OCI-LY7 (cell line): ENCODE data around the gene KCNMA1. TPM values are rescaled to one million over a fixed set of nuclear protein-coding genes. Genes with fewer than 3 reads are reported as not detected.

Experiments used
- BruUV-seq: library from RNA; stranded (reverse); fragments of 400-500 nt; replicated peaks from 2 replicates; lab custom pipeline; 2021; lab: Mats Ljungman, UMichigan
- CTCF ChIA-PET: fragments of 300-600 bp; sonication (Branson Sonifier 250); formaldehyde crosslinking; loops from one replicate; lab custom pipeline; 2022; ENCODE audit warnings: antibody characterized with exemption; ENCODE audit not compliant: unreplicated experiment; lab: Charles Lee
- POLR2A ChIA-PET: fragments of 300-600 bp; sonication (Branson Sonifier 250); formaldehyde crosslinking; loops from one replicate; lab custom pipeline; 2022; ENCODE audit warnings: antibody characterized with exemption; lab: Charles Lee
- DNase-seq: peaks from one replicate; pipeline ENCODE4 v3.0.0-alpha.2; 2015; ENCODE audit warnings: low spot score
- H2AFZ ChIP-seq: fragments of 200-600 bp; sonication (generic), shearing (Covaris generic); 2 replicates; pipeline ENCODE4 v1.6.1; 2014; ENCODE audit warnings: mild to moderate bottlenecking, antibody characterized with exemption, low read length, moderate library complexity
- H3K27ac ChIP-seq: fragments of 200-600 bp; sonication (generic); 2 replicates; pipeline ENCODE4 v1.5.1; 2014; ENCODE audit warnings: mixed run types, low read depth, mild to moderate bottlenecking, moderate library complexity, low read length, inconsistent platforms; ENCODE audit not compliant: poor library complexity, severe bottlenecking
- H3K36me3 ChIP-seq: fragments of 200-600 bp; sonication (generic); 2 replicates; pipeline ENCODE4 v1.6.1; 2014; ENCODE audit warnings: mild to moderate bottlenecking, antibody characterized with exemption, low read length, moderate library complexity, mixed read lengths; ENCODE audit not compliant: insufficient read depth
- H3K4me1 ChIP-seq: fragments of 200-600 bp; sonication (generic); 2 replicates; pipeline ENCODE4 v1.5.1; 2014; ENCODE audit warnings: mild to moderate bottlenecking, low read length; ENCODE audit not compliant: insufficient read depth, poor library complexity, severe bottlenecking
- H3K4me2 ChIP-seq: fragments of 200-600 bp; sonication (generic); 2 replicates; pipeline ENCODE4 v1.6.1; 2014; ENCODE audit warnings: mild to moderate bottlenecking, low read length
- H3K4me3 ChIP-seq: fragments of 200-600 bp; sonication (generic); 2 replicates; pipeline ENCODE4 v1.5.1; 2014; ENCODE audit warnings: mild to moderate bottlenecking, low read depth, low read length; ENCODE audit not compliant: poor library complexity, severe bottlenecking
- H3K79me2 ChIP-seq: fragments of 200-600 bp; sonication (generic); 2 replicates; pipeline ENCODE4 v1.6.1; 2016; ENCODE audit warnings: low read depth, mild to moderate bottlenecking, low read length, moderate library complexity, mixed read lengths; ENCODE audit not compliant: insufficient read depth
- H3K9me2 ChIP-seq: fragments of 200-600 bp; sonication (generic); 2 replicates; pipeline ENCODE4 v1.6.1; 2016; ENCODE audit warnings: mild to moderate bottlenecking, low read length, mixed read lengths; ENCODE audit not compliant: insufficient read depth
- H3K9me3 ChIP-seq: fragments of 200-600 bp; sonication (generic); 2 replicates; pipeline ENCODE4 v1.6.1; 2014; ENCODE audit warnings: mild to moderate bottlenecking, mixed run types, low read length, mixed read lengths
- H4K20me1 ChIP-seq: fragments of 200-600 bp; sonication (generic); 2 replicates; pipeline ENCODE4 v1.6.1; 2014; ENCODE audit warnings: mild to moderate bottlenecking, antibody characterized with exemption, low read length, moderate library complexity, mixed read lengths; ENCODE audit not compliant: insufficient read depth
- EZH2phosphoT487 ChIP-seq: fragments of 200-600 bp; sonication (generic); IDR thresholded peaks from 2 replicates; pipeline ENCODE4 v1.6.1; 2018; ENCODE audit warnings: low read depth, borderline replicate concordance, mild to moderate bottlenecking, mixed run types, antibody characterized with exemption, low read length, moderate library complexity, mixed read lengths
- intact Hi-C: fragments of 100-400 bp; cut with micrococcal nuclease; formaldehyde crosslinking; loops from one replicate; pipeline ENCODE4 v1.10.0; 2022; ENCODE audit not compliant: unreplicated experiment
- total RNA-seq, 2 experiments: library from RNA; depleted of rRNA in 1 of 2; stranded (reverse); fragments of >200 nt in 1 of 2; shearing (Covaris generic) in 1 of 2; gene quantifications; 2 replicates each; pipeline ENCODE4 v1.2.3, GENCODE V29; 2014 to 2022
- TF ChIP-seq, protein P1 (sequence below): fragments of 200-600 bp; sonication (generic); conservative IDR thresholded peaks from 2 replicates; pipeline ENCODE4 v1.5.1; 2014; ENCODE audit warnings: mild to moderate bottlenecking, antibody characterized with exemption, low read length, moderate library complexity, mixed read lengths

KCNMA1 gene
- total RNA-seq, 2 experiments from 2014 or later = not detected

DNA sequence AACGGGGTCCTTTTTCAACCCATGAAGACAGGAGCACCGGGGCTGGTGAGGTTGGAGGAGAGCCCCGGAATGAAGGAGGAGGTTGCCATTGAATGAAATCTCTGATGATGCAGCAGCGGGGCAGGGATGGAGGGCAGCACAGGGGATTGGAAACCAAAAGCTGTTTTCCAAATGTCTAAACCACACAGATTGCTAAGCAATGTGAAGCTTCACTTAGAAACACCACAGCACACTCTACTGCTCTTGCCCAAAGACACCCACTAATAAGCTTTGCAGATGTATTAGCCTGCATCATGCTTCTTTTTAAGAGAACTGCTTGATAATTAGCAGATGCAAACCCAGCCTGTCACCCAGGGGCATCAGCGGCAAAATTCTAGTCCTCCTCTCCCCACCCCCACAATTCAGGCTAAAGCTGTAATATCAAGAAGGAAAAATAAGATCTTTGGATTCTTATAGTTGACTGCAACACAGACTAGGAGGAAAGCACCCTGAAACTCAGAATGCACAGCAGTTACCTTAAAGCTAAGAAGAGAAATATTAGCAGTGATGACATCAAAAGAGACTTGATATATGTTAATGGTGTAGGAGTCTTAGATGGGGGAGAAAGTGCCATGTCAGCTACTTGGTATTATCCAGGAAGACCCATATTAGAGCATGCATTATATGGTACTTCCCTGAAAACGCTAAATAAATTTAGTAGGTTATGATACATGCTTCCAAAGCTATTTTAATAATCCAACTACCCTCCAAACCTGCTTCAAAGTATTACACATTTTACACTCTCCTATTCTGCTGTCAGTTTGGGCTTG lies 666.7 kb downstream of the KCNMA1 start:
- no peak for TF ChIP-seq EZH2phosphoT487
- TF ChIP-seq, protein P1, sequence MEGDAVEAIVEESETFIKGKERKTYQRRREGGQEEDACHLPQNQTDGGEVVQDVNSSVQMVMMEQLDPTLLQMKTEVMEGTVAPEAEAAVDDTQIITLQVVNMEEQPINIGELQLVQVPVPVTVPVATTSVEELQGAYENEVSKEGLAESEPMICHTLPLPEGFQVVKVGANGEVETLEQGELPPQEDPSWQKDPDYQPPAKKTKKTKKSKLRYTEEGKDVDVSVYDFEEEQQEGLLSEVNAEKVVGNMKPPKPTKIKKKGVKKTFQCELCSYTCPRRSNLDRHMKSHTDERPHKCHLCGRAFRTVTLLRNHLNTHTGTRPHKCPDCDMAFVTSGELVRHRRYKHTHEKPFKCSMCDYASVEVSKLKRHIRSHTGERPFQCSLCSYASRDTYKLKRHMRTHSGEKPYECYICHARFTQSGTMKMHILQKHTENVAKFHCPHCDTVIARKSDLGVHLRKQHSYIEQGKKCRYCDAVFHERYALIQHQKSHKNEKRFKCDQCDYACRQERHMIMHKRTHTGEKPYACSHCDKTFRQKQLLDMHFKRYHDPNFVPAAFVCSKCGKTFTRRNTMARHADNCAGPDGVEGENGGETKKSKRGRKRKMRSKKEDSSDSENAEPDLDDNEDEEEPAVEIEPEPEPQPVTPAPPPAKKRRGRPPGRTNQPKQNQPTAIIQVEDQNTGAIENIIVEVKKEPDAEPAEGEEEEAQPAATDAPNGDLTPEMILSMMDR = no peak
- Histone ChIP-seq H3K79me2 (no peaks in the 10 kb centered on the region), H3K9me3 (no peaks in the 10 kb centered on the region), H3K36me3 (no peaks in the 10 kb centered on the region), H2AFZ (no peak overlapping the region), H3K4me2 (no peak overlapping the region), H4K20me1 (no peaks in the 10 kb centered on the region), H3K4me1 (no peaks in the 10 kb centered on the region), H3K27ac (no peak overlapping the region), H3K9me2 (no peaks in the 10 kb centered on the region), H3K4me3 (no peak overlapping the region)
- no TSS peak for BruUV-seq
- no peak for DNase-seq
- ChIA-PET POLR2A (interaction anchor here (0.7 kb wide), 1 partner anchor 59 kb away, joined by 3 read pairs; no protein-coding TSS in a partner anchor), CTCF (no interaction called here)
- intact Hi-C loops = no loop called here

DNA sequence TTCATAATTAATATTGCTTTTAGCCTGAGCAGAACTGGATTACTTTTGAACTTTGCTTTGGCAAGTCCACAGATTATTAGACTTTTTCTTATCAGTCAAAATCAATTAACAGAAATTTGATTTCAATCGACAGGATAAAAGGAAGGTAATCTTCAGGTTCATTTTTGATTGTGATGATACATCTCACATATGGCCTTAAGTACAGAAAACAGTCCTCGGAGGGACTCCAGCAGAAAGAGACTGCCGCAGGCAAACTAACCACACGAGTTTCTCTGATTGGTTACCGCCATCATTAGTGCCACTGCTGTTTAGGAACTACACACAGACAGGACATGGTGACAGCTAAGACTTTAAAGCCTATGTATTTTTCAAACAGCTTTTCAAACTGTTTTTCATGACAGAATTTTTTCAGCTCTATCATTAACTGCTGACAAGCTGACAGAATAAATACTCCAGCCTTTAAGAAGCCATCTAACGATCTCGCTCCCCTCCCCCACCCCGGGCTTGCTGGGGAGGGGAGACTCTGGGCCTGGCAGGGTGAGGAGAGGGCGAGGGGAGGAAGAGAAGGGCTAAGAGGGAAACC lies 668.2 kb downstream of the KCNMA1 start:
- H3K36me3 ChIP-seq = no peaks in the 10 kb centered on the region
- no peaks in the 10 kb centered on the region for H3K9me2 ChIP-seq
- no peaks in the 10 kb centered on the region for H3K9me3 ChIP-seq
- TF ChIP-seq EZH2phosphoT487 = no peak
- TF ChIP-seq, protein P1 = no peak
- DNase-seq = no peak
- H3K4me3 ChIP-seq = no peak overlapping the region
- ChIA-PET CTCF (no interaction called here), POLR2A (no interaction called here)
- H3K27ac ChIP-seq = no peak overlapping the region
- no peaks in the 10 kb centered on the region for H4K20me1 ChIP-seq
- H3K4me2 ChIP-seq = no peak overlapping the region
- intact Hi-C loops = no loop called here
- no TSS peak for BruUV-seq
- no peak overlapping the region for H2AFZ ChIP-seq
- no peaks in the 10 kb centered on the region for H3K79me2 ChIP-seq
- no peaks in the 10 kb centered on the region for H3K4me1 ChIP-seq

DNA sequence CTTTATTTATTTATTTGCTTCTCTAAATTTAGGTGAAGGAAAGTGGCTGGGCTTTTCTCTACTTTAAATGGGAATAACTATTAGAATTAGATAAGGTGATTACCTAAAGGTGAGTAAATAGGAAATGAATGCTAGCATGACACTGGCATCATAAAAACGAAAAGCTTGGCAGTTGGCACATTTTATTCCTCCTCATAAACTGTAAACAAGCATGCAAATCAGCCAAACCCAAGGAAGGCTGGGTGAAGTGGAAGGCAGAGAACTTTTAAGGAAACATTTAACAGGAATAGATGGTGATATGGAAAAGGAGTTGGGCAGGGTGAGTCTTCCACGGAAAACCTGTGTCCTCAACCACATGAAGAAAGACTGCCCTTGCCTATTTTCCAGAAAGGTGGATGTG lies 669.1 kb downstream of the KCNMA1 start:
- H3K9me3 ChIP-seq = no peaks in the 10 kb centered on the region
- no TSS peak for BruUV-seq
- CTCF ChIA-PET = no interaction called here
- no peaks in the 10 kb centered on the region for H4K20me1 ChIP-seq
- no peak overlapping the region for H3K4me2 ChIP-seq
- no peak overlapping the region for H3K27ac ChIP-seq
- TF ChIP-seq, protein P1 = no peak
- TF ChIP-seq EZH2phosphoT487 = no peak
- intact Hi-C loops = no loop called here
- H3K9me2 ChIP-seq = no peaks in the 10 kb centered on the region
- H3K4me1 ChIP-seq = no peaks in the 10 kb centered on the region
- H3K79me2 ChIP-seq = no peaks in the 10 kb centered on the region
- no peak for DNase-seq
- H3K4me3 ChIP-seq = no peak overlapping the region
- no peak overlapping the region for H2AFZ ChIP-seq
- no peaks in the 10 kb centered on the region for H3K36me3 ChIP-seq
- POLR2A ChIA-PET = no interaction called here
